B cell (primary cell): ENCODE results near the gene POLR1G. TPM values are rescaled to one million over a fixed set of nuclear protein-coding genes. Genes with fewer than 3 reads are reported as not detected.
"Not testable (repeated sequence)": the region's sequence is repeated elsewhere in the genome, so short reads cannot be mapped to it uniquely, and the experiment has no call there.

Source experiments
- ATAC-seq: fragments of 200-7000 bp; cut with Tn5 transposase; one replicate; pipeline ENCODE4 v1.10.0; 2021; ENCODE audit warnings: low read depth, mild to moderate bottlenecking, moderate number of reproducible peaks, moderate library complexity
- CTCF ChIA-PET: fragments of 350-600 bp; sonication (Branson Sonifier 250); formaldehyde crosslinking; loops from one replicate; lab custom pipeline; 2021; ENCODE audit warnings: antibody characterized with exemption, inconsistent platforms; lab: Charles Lee
- POLR2A ChIA-PET: fragments of 350-600 bp; sonication (Branson Sonifier 250); formaldehyde crosslinking; loops from one replicate; lab custom pipeline; 2021; ENCODE audit warnings: antibody characterized with exemption; lab: Charles Lee
- DNase-seq: peaks from one replicate; pipeline ENCODE4 v3.0.0; 2013
- H2AFZ ChIP-seq: 2 replicates; pipeline ENCODE4 v1.6.1; 2012; ENCODE audit warnings: mild to moderate bottlenecking, low read depth, low read length; ENCODE audit not compliant: insufficient read depth, poor library complexity, severe bottlenecking
- H3K27ac ChIP-seq, 2 donors: 1 replicate in 1 of 2; 2 replicates in 1 of 2; pipeline ENCODE4 v1.5.1; 2012 to 2013; ENCODE audit warnings: low read length in 2 of 2, mild to moderate bottlenecking in 2 of 2, moderate library complexity in 1 of 2
- H3K27me3 ChIP-seq, 4 experiments: fragments of 200-600 bp in 1 of 4; sonication (generic) in 1 of 4; replicated peaks in 1 of 4; 1 replicate in 2 of 4; 2 replicates in 2 of 4; pipeline versions ENCODE4 v1.6.1 to v1.7.0; 2013 to 2016; ENCODE audit warnings: low read length in 3 of 4, mild to moderate bottlenecking in 2 of 4, mixed read lengths in 1 of 4, moderate library complexity in 1 of 4; ENCODE audit not compliant: insufficient read depth in 4 of 4, control insufficient read depth in 3 of 4; ENCODE audit errors: control extremely low read depth in 1 of 4
- H3K36me3 ChIP-seq, 2 experiments: replicated peaks in 1 of 2; 1 replicate in 1 of 2; 2 replicates in 1 of 2; pipeline versions ENCODE4 v1.6.1 to v1.7.1; 2013; ENCODE audit warnings: low read length in 1 of 2; ENCODE audit not compliant: insufficient read depth in 2 of 2, control insufficient read depth in 1 of 2; ENCODE audit errors: control extremely low read depth in 1 of 2, extremely low read depth in 1 of 2
- H3K4me1 ChIP-seq, 2 donors: fragments of 200-600 bp in 1 of 2; sonication (generic) in 1 of 2; 1 replicate in 1 of 2; 2 replicates in 1 of 2; pipeline versions ENCODE4 v1.5.1 to v1.6.1; 2013 to 2017; ENCODE audit warnings: low read length in 2 of 2; ENCODE audit not compliant: control insufficient read depth in 2 of 2, insufficient read depth in 2 of 2
- H3K4me2 ChIP-seq: replicated peaks from 2 replicates; pipeline ENCODE3; 2012; ENCODE audit warnings: mild to moderate bottlenecking, low read depth, low read length; ENCODE audit not compliant: poor library complexity, severe bottlenecking
- H3K4me3 ChIP-seq, 5 experiments: fragments of 200-600 bp in 1 of 5; sonication (generic) in 1 of 5; 1 replicate in 3 of 5; 2 replicates in 2 of 5; pipeline versions ENCODE4 v1.5.1 to v1.7.0; 2011 to 2016; ENCODE audit warnings: low read length in 4 of 5, mild to moderate bottlenecking in 4 of 5, low read depth in 2 of 5, control low read depth in 1 of 5, moderate library complexity in 1 of 5; ENCODE audit not compliant: insufficient read depth in 1 of 5; ENCODE audit errors: control extremely low read depth in 1 of 5, extremely low read depth in 1 of 5
- H3K79me2 ChIP-seq: fragments of 200-600 bp; sonication (generic); one replicate; pipeline ENCODE4 v1.6.0; 2016; ENCODE audit warnings: low read length; ENCODE audit not compliant: control insufficient read depth, insufficient read depth
- H3K9ac ChIP-seq: fragments of 200-600 bp; sonication (generic); 2 replicates; pipeline ENCODE4 v1.6.1; 2017; ENCODE audit warnings: mild to moderate bottlenecking, low read length, moderate library complexity
- H3K9me3 ChIP-seq, 3 donors: one replicate each; pipeline versions ENCODE4 v1.6.1 to v1.7.1; 2013; ENCODE audit warnings: low read length in 2 of 3; ENCODE audit not compliant: control insufficient read depth in 2 of 3, insufficient read depth in 1 of 3; ENCODE audit errors: control extremely low read depth in 1 of 3
- H4K20me1 ChIP-seq: 2 replicates; pipeline ENCODE4 v1.6.0; 2012; ENCODE audit warnings: mild to moderate bottlenecking, low read length; ENCODE audit not compliant: insufficient read depth, control insufficient read depth, poor library complexity, severe bottlenecking
- H3K27ac Mint-ChIP-seq: one replicate; pipeline ENCODE4 v1.8.0; 2021; ENCODE audit warnings: mixed read lengths
- H3K27me3 Mint-ChIP-seq: one replicate; pipeline ENCODE4 v1.8.0; 2021; ENCODE audit warnings: mixed read lengths
- H3K4me1 Mint-ChIP-seq: one replicate; pipeline ENCODE4 v1.8.0; 2021; ENCODE audit warnings: mixed read lengths
- H3K4me3 Mint-ChIP-seq: one replicate; pipeline ENCODE4 v1.8.0; 2021; ENCODE audit warnings: mixed read lengths
- H3K9me3 Mint-ChIP-seq: one replicate; pipeline ENCODE4 v1.8.0; 2022; ENCODE audit warnings: mixed read lengths; ENCODE audit not compliant: insufficient read depth
- CTCF ChIP-seq: fragments of 200-600 bp; IDR thresholded peaks from one replicate; pipeline ENCODE4 v1.8.0; 2022; ENCODE audit warnings: antibody characterized with exemption, mild to moderate bottlenecking
- EZH2 ChIP-seq: IDR thresholded peaks from 2 replicates; pipeline ENCODE4 v1.6.1; 2012; ENCODE audit warnings: borderline replicate concordance, low read depth, mild to moderate bottlenecking, moderate library complexity, low read length; ENCODE audit not compliant: insufficient read depth, poor library complexity, severe bottlenecking
- WGBS: methylation state at CpG from one replicate; pipeline ENCODE4 v1.1.5; 2013; ENCODE audit warnings: missing lambda C conversion rate; ENCODE audit not compliant: insufficient coverage; 5-methylcytosine and 5-hydroxymethylcytosine counted together
- intact Hi-C: fragments of 100-400 bp; cut with micrococcal nuclease; formaldehyde crosslinking; loops from one replicate; pipeline ENCODE4 v1.10.0; 2022
- polyA plus RNA-seq: library from polyadenylated mRNA; depleted of rRNA; stranded (reverse); fragments of >200 nt; gene quantifications from 2 replicates; pipeline ENCODE4 v1.2.3, GENCODE V29; 2012
- total RNA-seq, 2 donors: library from RNA; stranded (reverse); fragments of 120-200 nt in 1 of 2; gene quantifications; 1 replicate in 1 of 2; 2 replicates in 1 of 2; pipeline versions ENCODE4 v1.2.3 to v1.2.4, GENCODE V29; 2013 to 2022

Gene POLR1G
- total and polyA plus RNA-seq, 2 donors (not counting 1 experiment from before 2014, with no cell fraction given) = 2.1 to 4.3 TPM

- DNase-seq (peak; percentile 57), ATAC-seq (peak; percentile 37)
- peak overlapping the region; percentile 58 for H3K9ac ChIP-seq
- intact Hi-C loops = loop anchor here (5.0 kb wide), 1 partner anchor 214 kb away; no protein-coding TSS in a partner anchor
- H3K27ac ChIP-seq = no peak overlapping the region
- H3K4me1 Mint-ChIP-seq = peaks cover 24% of the 10 kb centered on the region
- H3K27ac Mint-ChIP-seq = peak overlapping the region; percentile 16
- H3K4me3 Mint-ChIP-seq = peak overlapping the region; percentile 82
- POLR2A ChIA-PET = interaction anchor here (0.7 to 1.3 kb wide), 2 partner anchors 50 to 107 kb away, joined by 3 to 6 read pairs; no protein-coding TSS in a partner anchor
- peaks cover 0 to 12% (median 5%) of the 10 kb centered on the region in 4 experiments for H3K27me3 ChIP-seq
- H3K36me3 ChIP-seq = no peaks in the 10 kb centered on the region
- CTCF ChIA-PET = interaction anchor here (0.6 to 2.4 kb wide), 11 partner anchors 11 to 130 kb away, joined by 3 to 14 read pairs (median 5); no protein-coding TSS in a partner anchor
- 3% methylated on average over 61 of the region's 73 CpGs for WGBS
- H3K27me3 Mint-ChIP-seq = peaks cover 11% of the 10 kb centered on the region
- H3K79me2 ChIP-seq = no peaks in the 10 kb centered on the region
- H3K9me3 ChIP-seq = no peaks in the 10 kb centered on the region
- H4K20me1 ChIP-seq = no peaks in the 10 kb centered on the region
- TF ChIP-seq CTCF (peak; percentile 32), EZH2 (no peak)
- peak overlapping the region; percentile 74 for H2AFZ ChIP-seq
- H3K4me1 ChIP-seq = peaks cover 18 to 28% of the 10 kb centered on the region in 2 donors
- no peaks in the 10 kb centered on the region for H3K9me3 Mint-ChIP-seq
- peak overlapping the region; percentile 97 for H3K4me2 ChIP-seq
- peak overlapping the region in 4 of 5 experiments; percentile 21 to 66 (median 50) for H3K4me3 ChIP-seq
Observed at GRCh38 chr19:45428384-45429231, 22.2 kb downstream of the POLR1G start.

GRCh38 chr19:45429896-45430295, 23.5 kb downstream of the POLR1G start:
- H3K4me3 Mint-ChIP-seq, DNase-seq, H3K9me3 ChIP-seq, H2AFZ ChIP-seq, H3K79me2 ChIP-seq, H3K9me3 Mint-ChIP-seq, H3K9ac ChIP-seq, H3K4me2 ChIP-seq, H3K27ac Mint-ChIP-seq, ATAC-seq, H3K4me3 ChIP-seq, H3K27ac ChIP-seq, H4K20me1 ChIP-seq, H3K36me3 ChIP-seq, POLR2A ChIA-PET: not testable (repeated sequence)
- intact Hi-C loops = loop anchor here (5.0 kb wide), 1 partner anchor 212 kb away; no protein-coding TSS in a partner anchor
- Mint-ChIP-seq H3K27me3 (peaks cover 11% of the 10 kb centered on the region), H3K4me1 (peaks cover 13% of the 10 kb centered on the region)
- 91% methylated on average over 9 of the region's 11 CpGs for WGBS
- peaks cover 11 to 20% of the 10 kb centered on the region in 2 donors for H3K4me1 ChIP-seq
- CTCF ChIA-PET = interaction anchor here (0.6 to 3.3 kb wide), 4 partner anchors 10 to 278 kb away, joined by 5 to 15 read pairs (median 12); no protein-coding TSS in a partner anchor
- H3K27me3 ChIP-seq = peaks cover 0 to 12% (median 5%) of the 10 kb centered on the region in 4 experiments

DNA sequence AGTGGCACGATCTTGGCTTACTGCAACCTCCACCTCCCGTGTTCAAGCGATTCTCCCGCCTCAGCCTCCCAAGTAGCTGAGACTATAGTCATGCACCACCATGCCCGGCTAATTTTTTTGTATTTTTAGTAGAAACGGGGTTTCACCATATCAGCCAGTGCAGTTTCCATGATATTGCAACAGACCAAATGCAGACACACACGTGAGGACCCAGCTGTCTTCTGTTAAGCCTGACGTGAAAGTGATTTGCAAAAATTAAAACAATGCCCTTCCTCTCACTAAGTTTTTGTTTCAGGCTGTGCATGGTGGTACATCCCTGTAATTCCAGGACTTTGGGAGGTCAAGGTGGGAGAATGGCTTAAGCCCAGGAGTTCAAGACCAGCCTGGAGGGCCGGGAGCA, 24.6 kb downstream of the POLR1G start:
- H3K27ac Mint-ChIP-seq, H4K20me1 ChIP-seq, H3K4me3 ChIP-seq, H3K4me2 ChIP-seq, ATAC-seq, H3K9me3 ChIP-seq, H3K4me3 Mint-ChIP-seq, H3K9me3 Mint-ChIP-seq, H3K9ac ChIP-seq, POLR2A ChIA-PET, H3K36me3 ChIP-seq, intact Hi-C loops, H3K27ac ChIP-seq, H2AFZ ChIP-seq, H3K79me2 ChIP-seq: not testable (repeated sequence)
- Histone ChIP-seq H3K4me1 (peaks cover 11 to 20% of the 10 kb centered on the region in 2 donors), H3K27me3 (peaks cover 0 to 12% (median 5%) of the 10 kb centered on the region in 4 experiments)
- peaks cover 11% of the 10 kb centered on the region for H3K27me3 Mint-ChIP-seq
- DNase-seq = peak; percentile 21
- 56% methylated on average over 4 of the region's 9 CpGs for WGBS
- peaks cover 13% of the 10 kb centered on the region for H3K4me1 Mint-ChIP-seq
- CTCF ChIA-PET = interaction anchor here (0.7 to 3.3 kb wide), 7 partner anchors 9 to 578 kb away, joined by 3 to 15 read pairs (median 6); no protein-coding TSS in a partner anchor
